ENCODE results near the gene CBFA2T2.
"Not testable (repeated sequence)": the region's sequence is repeated elsewhere in the genome, so short reads cannot be mapped to it uniquely, and the experiment has no call there.

CBFA2T2 gene

DNA sequence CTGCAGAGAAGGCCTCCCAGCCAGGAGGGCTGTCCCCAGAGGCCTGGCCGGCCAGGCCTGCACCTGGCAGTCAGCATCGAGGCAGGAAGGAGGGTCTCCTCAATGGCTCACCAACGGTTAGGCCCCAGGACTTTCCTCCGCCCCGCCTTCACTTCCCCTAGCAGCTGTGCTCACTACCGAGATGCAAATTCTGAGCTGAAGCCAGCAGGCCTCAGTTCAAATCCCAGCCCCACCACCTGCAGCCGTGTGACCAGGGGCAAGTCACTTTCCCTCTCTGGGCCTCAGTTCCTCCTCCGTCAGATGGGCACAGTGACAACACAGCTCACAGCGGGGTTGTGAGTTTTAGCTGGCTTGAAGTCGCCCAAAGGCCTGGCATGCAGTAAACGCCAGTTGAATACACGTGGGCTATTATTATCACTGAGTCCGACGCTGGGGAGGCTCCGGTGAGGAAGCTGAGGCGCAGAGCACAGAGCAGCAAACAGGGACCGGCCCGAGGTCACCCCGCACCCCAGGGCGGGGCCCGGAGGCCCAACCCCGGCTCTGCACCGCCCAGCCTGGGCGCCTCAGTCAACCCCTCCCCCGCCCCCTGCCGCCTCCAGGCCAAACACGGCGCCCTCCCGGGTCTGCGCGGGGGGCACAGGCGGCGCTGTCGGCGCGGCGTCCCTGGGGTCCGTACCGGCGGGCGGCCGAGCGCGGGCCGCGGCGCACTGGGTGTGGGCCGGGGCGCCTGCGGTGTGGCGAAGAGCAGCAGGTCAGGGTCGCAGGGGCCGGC is 195.6 kb downstream of the CBFA2T2 start:
- DNase-seq: no peak

DNA sequence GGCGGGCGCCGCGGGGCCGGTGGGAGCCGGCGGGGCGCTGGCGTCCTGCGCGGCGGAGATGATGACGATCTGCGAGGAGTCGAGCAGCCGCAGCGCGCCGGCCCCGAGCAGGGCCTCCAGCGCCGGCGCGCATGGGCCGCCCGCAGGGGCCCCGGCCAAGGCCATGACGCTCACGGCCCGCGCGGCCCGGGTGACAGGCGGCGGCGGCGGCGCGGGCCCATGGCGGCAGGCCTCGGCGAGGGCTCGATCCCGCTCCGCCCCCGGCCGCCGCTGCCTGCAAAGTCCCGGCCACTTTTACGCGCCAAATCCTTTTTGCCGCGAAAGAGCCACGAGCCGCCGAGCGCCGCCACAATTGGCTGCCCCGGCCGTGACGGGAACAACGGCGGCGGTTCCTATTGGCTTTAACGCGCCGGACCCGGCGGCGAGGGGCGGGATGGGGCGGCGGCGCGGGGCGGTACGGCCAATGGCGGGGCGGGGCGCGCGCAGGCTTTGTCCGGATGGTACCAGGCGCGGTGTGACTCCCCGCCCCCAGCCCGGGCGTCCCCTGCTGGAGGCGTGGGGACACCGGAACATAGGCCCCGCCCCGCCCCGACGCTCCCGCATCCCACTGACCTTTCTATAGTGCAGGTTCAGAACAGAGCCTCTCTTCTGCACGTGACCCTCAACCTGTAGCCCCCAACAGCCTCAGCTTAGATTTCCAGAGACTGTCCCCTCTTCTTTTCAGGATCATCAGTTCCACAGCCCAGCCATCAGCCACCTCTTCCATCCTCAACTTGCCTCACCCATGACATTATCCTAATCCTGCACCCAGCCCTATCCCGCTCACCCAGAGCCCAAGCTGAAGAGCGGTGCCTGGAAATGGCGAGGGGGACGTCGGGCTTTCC is 196.4 kb downstream of the CBFA2T2 start, which contains the start of gene E2F1:
TSS of gene E2F1 (minus strand) at position 286 of the 884 bp plus-strand sequence. CDS start at position 165, 121 bp downstream.
- peak; percentile 16 for DNase-seq

DNA sequence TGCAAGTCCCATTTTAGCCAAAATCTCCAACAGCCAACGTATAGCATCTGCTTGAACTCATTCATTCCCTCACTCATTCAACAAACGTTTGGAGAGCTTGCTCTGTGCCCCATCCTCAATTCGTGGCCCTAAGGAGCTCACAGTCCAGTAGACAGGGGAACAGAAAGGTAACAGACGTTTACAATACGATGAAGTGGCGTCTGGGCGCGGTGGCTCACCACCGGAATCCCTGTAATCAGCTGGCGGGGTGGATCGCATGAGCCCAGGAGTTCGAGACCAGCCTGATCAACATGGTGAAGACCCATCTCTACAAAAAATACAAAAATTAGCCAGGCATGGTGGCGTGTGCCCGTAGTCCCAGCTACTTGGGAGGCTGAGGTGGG is 197.1 kb downstream of the CBFA2T2 start:
- DNase-seq: no peak

DNA sequence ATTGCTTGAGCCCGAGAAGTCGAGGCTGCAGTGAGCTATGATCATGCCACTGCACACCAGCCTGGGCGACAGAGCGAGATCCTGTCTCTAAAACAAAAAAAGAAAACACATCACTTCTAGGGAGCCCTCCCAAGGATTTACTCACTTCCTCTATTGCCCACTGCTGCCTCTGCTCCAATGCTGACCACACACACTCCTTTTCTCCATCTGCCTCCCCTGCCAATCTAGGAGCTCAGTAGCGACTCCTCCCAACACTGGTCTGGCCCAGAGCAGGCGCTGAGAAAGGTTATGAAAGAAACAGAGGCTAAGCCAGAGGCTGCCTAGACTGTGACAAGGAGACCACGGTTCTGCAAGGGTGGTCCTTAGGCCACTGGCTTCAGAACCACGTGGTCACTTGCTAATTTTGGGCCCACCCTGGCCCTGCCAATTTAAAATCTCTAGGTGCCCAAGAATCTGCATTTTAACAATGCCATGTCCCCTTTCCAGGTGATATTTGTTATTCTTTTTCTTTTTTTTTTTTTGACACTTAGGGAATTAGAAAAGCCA is 197.5 kb downstream of the CBFA2T2 start:
- no peak for DNase-seq

DNA sequence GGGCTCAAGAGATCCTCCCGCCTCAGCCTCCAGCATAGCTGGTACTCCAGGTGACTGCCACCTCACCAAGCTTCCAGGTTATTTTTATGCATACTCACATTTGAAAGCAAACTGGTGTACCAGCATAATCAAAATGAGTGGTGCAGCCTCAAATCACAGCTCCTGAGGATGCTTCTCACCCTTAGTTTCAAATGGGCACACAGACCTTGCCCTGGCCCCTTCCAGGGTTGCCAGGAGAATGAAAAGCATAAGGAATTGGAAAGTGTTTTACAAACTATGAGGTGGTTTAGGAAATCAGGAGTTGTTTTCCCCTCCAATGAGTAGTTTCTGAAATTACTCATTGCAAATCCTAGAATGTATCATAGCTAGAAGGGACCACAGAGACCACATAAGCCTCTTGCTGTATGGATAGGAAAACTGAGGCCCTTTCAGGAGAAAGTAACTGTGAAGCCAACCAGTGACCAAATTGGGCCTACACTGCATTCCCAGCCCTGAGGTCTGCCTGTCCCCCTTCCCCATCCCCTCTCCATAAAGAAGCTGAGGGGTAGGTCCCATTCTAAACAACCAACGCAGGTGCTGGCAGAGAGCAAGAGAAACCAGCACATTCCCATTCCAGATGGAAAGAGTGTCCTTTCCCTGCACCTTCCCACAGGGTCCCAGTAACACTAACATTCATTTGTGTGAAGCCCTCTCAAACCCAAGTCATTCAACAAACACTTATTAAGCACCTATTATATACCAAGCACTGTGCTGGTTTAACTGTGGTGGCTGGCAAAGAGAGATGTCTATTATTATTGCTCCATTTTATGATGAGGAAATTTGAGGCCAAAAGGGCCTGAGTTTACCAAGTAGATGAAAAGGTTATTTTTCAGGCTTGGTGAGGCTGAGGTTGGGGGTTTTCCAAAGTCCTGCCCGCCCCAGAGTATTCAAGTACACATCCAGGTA is 198.4 kb downstream of the CBFA2T2 start:
- DNase-seq: no peak

DNA sequence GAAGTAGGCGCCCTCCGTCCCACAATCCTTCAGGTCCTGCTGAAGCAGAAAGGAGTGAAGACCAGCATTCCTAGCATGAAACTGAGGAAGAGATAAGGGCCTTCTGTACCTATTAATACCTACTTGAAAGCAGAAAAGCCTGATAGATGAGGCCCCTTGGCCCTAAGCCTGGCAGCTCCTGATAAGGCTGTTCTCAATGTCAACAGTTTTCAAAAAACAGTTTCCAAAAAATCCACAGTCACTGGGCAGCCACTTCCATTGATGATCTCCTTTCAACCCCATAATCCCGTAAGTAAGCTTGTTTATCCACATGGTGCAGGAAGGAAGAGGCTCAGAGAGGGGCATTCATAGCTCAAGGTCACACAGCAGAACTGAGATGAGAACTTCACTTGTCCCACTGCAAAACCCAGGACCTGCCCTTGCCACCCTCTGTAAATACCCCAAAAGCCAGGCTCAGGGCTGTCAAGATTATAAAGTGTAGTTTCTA is 199.1 kb downstream of the CBFA2T2 start:
- DNase-seq: no peak

DNA sequence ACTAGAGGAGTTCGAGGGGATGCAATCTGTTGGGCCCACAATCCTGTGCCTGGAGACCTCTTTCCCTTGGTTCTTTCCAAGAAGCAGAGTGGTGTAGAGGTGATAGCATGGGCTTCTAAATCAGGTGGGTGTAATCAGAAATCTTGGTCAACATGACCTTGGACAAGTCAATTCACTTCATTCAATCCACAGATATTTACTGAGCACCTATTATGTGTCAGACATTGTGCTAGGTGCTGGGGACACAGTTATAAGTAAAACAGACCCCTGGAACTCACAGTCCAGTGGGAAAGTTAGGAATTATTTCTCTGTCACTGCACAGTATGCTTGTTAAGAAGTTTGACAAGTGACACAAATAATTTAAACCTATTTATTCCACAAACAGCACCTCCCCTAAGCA is 199.6 kb downstream of the CBFA2T2 start:
- no peak for DNase-seq

DNA sequence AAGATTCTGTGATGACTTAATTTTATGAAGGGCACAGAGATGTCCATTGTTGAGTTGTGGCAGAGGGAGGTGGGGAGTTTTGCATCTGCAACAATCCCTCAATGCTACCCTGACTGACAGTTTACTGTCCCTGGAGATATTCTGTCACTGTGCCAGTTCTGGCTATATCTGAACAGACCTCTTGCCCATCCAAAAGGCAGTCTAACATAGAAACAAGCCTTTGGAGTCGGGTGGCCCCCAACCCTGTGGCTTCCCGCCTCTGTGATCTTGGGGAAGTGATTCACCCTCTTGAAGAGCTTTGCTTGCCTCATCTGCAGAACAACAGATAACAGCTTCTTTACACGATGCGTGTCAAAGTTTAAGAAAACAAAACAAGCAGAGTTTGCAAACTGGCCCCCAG is 200.1 kb downstream of the CBFA2T2 start:
- DNase-seq: no peak

DNA sequence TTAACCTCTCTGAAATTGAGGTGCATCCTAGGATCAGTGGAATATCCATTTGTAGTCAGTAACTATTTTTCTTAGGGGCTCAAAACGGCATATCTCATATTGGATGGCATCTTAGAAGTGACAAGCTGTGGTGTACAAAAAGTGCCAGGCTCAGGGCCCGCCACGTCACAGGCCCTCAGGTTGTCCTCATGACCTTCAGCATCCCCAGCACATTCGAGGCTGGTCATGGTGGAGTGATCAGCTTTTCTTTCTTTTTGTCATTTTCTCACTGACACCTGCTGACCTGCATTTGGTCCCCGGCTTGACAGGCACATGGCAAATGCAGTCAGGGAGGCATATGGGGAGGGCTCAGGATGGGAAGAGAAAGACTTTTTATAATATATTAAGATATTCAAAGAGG is 203.4 kb downstream of the CBFA2T2 start:
- DNase-seq: no peak

DNA sequence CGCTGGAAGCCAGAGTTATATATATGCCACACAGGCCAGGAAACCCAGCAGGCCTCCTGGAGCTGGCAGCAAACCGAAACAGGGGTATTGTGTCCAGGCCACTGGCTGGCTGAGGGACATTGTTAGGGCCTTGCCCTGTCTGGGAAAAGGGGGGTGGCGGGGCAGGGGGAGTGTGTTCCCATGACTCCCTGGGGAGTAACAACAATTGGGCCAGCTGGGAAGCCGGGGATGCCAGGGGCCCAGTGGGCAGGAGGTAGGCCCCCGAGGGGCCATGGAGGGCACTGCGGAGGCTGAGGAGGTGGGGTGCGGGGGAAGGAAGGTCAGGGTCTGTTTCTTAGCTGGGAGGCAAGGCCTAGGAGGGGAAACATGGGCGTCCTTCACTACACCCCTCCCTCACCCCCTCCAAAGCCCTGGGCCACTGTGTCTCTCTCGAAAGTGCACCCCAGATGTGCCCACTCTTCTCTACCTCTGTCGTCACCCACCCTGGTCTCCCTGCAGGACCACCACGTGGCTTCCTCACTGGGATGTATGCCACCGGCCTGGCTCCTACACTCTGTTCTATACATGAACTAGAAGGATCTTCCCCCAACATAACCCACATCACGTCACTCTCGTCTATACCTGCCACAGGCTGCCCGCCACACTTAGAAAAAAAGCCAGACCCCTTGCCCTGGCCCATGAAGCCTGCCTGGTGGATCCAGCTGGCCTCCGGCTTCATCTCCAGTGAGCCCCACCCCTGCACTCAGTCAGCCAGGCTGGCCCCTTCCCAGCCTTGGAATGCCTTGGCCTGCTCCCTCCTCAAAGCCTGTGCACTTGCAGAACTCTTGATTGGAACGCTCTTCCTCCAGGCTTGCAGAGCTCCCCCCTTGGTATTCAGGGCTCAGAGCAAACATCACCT is 204.1 kb downstream of the CBFA2T2 start:
- DNase-seq: no peak

DNA sequence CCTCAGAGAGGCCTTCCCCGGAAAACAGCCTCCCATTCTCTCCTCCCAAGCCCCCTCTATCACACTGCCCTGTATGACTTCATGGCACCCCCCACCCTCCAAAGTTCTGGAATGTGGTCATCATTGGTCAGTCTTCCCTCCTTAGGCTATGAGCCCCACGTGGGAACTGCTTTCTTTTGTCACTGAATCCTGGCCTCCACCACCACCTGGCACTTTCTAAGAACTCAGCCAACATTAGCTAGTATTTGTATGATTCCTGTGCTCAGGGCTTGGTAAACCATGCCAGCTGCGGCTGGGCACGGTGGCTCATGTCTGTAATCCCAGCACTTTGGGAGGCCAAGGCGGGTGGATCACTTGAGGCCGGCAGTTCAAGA is 204.7 kb downstream of the CBFA2T2 start:
- no peak for DNase-seq

DNA sequence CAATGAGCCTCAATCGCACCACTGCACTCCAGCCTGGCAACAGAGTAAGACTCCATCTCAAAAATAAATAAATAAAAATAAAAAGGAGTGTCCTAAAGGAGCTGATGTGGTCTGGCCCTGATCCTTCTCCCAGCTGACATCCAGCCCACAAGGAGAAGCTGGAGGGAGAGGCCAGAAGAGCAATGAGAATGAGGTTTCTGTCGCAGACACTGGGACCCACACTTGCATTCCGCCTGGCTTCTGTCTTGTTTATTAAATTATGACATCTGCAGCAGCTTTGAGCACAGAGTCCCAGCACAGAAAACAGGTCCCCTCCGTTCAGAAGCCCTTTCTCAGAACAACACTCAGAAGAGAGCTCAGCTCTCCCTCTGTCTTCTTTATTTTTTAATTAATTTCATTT is 206.6 kb downstream of the CBFA2T2 start:
- DNase-seq: no peak

DNA sequence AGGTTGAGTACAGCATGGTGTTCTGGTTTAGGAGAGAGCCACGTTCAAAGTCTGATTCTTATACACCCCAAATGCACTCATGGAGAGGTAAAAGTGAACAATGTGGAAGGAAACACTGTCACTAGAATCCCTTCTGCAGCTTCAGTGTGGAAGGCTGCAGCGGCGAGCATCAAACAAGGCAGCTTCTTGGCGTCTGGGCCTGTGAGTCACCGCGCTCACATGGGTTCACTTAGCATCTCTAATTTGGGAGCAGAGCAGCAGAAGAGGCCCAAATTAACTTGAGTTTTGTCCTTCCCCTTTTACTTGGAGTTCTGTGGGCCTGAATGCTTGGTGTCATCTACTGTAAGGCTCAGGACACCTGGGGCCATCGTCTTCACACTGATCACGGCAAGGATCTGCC is 207.2 kb downstream of the CBFA2T2 start:
- DNase-seq: no peak

DNA sequence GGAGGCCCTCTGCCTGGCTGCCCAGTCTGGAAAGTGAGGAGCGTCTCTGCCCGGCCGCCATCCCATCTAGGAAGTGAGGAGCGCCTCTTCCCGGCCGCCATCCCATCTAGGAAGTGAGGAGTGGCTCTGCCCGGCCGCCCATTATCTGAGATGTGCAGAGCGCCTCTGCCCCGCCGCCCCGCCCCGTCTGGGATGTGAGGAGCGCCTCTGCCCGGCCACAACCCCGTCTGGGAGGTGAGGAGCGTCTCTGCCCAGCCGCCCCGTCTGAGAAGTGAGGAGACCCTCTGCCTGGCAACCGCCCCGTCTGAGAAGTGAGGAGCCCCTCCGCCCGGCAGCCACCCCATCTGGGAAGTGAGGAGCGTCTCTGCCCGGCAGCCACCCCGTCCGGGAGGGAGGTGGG is 209.1 kb downstream of the CBFA2T2 start:
- not testable (repeated sequence) for DNase-seq

All from cortex of kidney (tissue), 1 donor.